Stimulated activated naive B cell treated with anti-CD40 and anti-IgM and Interleukin-4, amounts not matched to agents 10 μg/mL and 1 μg/mL and 100 μg/mL, for 72 hours (primary cell): ENCODE data around the gene IL2RA.
"Not testable (repeated sequence)": the region's sequence is repeated elsewhere in the genome, so short reads cannot be mapped to it uniquely, and the experiment has no call there.

Source experiments
- ATAC-seq, 2 donors: fragments of 150-1000 bp; cut with Tn5 transposase; replicated peaks; 2 replicates each; pipeline ENCODE4 v1.10.0; 2021; ENCODE audit warnings: moderate library complexity in 1 of 2
- DNase-seq: peaks from one replicate; pipeline ENCODE4 v3.0.0; 2021
- H3K27ac Mint-ChIP-seq: one replicate; pipeline ENCODE4 v1.8.0; 2022; ENCODE audit warnings: mild to moderate bottlenecking, mixed read lengths
- H3K27me3 Mint-ChIP-seq, 2 donors: one replicate each; pipeline ENCODE4 v1.8.0; 2022; ENCODE audit warnings: mixed read lengths in 2 of 2
- H3K36me3 Mint-ChIP-seq, 2 donors: one replicate each; pipeline ENCODE4 v1.8.0; 2022; ENCODE audit warnings: mixed read lengths in 2 of 2, mild to moderate bottlenecking in 1 of 2
- H3K4me1 Mint-ChIP-seq, 2 donors: one replicate each; pipeline ENCODE4 v1.8.0; 2022; ENCODE audit warnings: mixed read lengths in 2 of 2, mild to moderate bottlenecking in 1 of 2
- H3K4me3 Mint-ChIP-seq, 2 donors: one replicate each; pipeline ENCODE4 v1.8.0; 2022; ENCODE audit warnings: mild to moderate bottlenecking in 2 of 2, mixed read lengths in 2 of 2, moderate library complexity in 1 of 2
- H3K9me3 Mint-ChIP-seq, 2 donors: one replicate each; pipeline ENCODE4 v1.8.0; 2022; ENCODE audit warnings: mixed read lengths in 2 of 2, mild to moderate bottlenecking in 1 of 2

Gene IL2RA

GRCh38 chr10:6062101-6062771 is at the start of gene IL2RA:
TSS of gene IL2RA (minus strand) at chr10:6062367. CDS start at chr10:6062151, 216 bp downstream.
- no peaks in the 10 kb centered on the region for H3K9me3 Mint-ChIP-seq
- DNase-seq (no peak), ATAC-seq (peak; percentile 60 to 62)
- H3K4me1 Mint-ChIP-seq, result peaks cover 49 to 65% of the 10 kb centered on the region in 2 donors
- peak within 1 kb of the TSS; percentile 85 to 88 for H3K4me3 Mint-ChIP-seq
- H3K27ac Mint-ChIP-seq, result peak within 1 kb of the TSS; percentile 90
- H3K27me3 Mint-ChIP-seq, result no peaks in the 10 kb centered on the region
- peaks cover 4 to 10% of the 10 kb centered on the region in 2 donors for H3K36me3 Mint-ChIP-seq

DNA sequence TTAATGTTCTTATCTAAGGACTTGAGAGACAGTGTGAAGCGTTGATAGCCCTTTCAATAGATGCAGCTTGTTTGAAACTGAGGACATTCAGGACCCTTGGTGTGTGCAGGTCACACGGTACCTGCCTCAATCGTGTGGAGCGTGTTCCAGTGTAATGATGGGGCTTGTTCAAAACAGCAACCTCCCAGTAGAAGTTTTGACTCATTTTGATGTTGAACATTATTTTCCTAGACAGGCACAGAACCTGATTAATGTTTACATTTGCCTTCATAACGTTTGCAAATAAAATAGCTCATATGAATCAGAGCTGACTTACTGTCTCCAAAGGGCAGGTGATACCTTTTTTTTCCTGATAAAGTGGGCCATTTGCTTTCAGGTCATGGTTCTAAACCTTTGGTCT is 48.0 kb upstream of the IL2RA start:
- H3K27me3 Mint-ChIP-seq, result no peaks in the 10 kb centered on the region
- no peak overlapping the region for H3K27ac Mint-ChIP-seq
- ATAC-seq (no peak), DNase-seq (no peak)
- peaks cover 50 to 59% of the 10 kb centered on the region in 2 donors for H3K36me3 Mint-ChIP-seq
- peaks cover 14 to 23% of the 10 kb centered on the region in 2 donors for H3K4me1 Mint-ChIP-seq
- H3K4me3 Mint-ChIP-seq, result no peak overlapping the region
- H3K9me3 Mint-ChIP-seq, result no peaks in the 10 kb centered on the region

GRCh38 chr10:6109444-6109775 is 47.2 kb upstream of the IL2RA start:
- Mint-ChIP-seq H3K4me3 (no peak overlapping the region), H3K27me3 (no peaks in the 10 kb centered on the region), H3K9me3 (no peaks in the 10 kb centered on the region), H3K27ac (no peak overlapping the region), H3K4me1 (peaks cover 11 to 19% of the 10 kb centered on the region in 2 donors), H3K36me3 (peaks cover 51 to 60% of the 10 kb centered on the region in 2 donors)
- ATAC-seq, result no peak
- DNase-seq, result no peak

GRCh38 chr10:6108631-6109443 is 46.7 kb upstream of the IL2RA start:
- Mint-ChIP-seq H3K9me3 (no peaks in the 10 kb centered on the region), H3K4me3 (no peak overlapping the region), H3K36me3 (peaks cover 47 to 58% of the 10 kb centered on the region in 2 donors), H3K4me1 (peaks cover 10 to 17% of the 10 kb centered on the region in 2 donors), H3K27ac (no peak overlapping the region), H3K27me3 (no peaks in the 10 kb centered on the region)
- DNase-seq, result no peak
- ATAC-seq, result peak in 1 of 2 donors; percentile 33

GRCh38 chr10:6108072-6108471 is 45.9 kb upstream of the IL2RA start:
- Mint-ChIP-seq H3K36me3 (peaks cover 45 to 58% of the 10 kb centered on the region in 2 donors), H3K4me3 (no peak overlapping the region), H3K27me3 (no peaks in the 10 kb centered on the region), H3K4me1 (peaks cover 10 to 17% of the 10 kb centered on the region in 2 donors), H3K27ac (no peak overlapping the region), H3K9me3 (no peaks in the 10 kb centered on the region)
- no peak for DNase-seq
- no peak for ATAC-seq

- H3K4me3 Mint-ChIP-seq, H3K27ac Mint-ChIP-seq: not testable (repeated sequence)
Measured at GRCh38 chr10:6107616-6108015, 45.4 kb upstream of the IL2RA start.

GRCh38 chr10:6103591-6103990 is 41.4 kb upstream of the IL2RA start:
- no peaks in the 10 kb centered on the region for H3K9me3 Mint-ChIP-seq
- H3K27me3 Mint-ChIP-seq, result no peaks in the 10 kb centered on the region
- H3K4me1 Mint-ChIP-seq, result peaks cover 10 to 22% of the 10 kb centered on the region in 2 donors
- H3K27ac Mint-ChIP-seq, result no peak overlapping the region
- no peak for ATAC-seq
- DNase-seq, result no peak
- H3K4me3 Mint-ChIP-seq, result no peak overlapping the region
- H3K36me3 Mint-ChIP-seq, result peaks cover 33 to 36% of the 10 kb centered on the region in 2 donors

More at GRCh38 chr10:6107616-6108015, 45.4 kb upstream of the IL2RA start:
- not testable (repeated sequence) for H3K9me3 Mint-ChIP-seq, DNase-seq, H3K27me3 Mint-ChIP-seq, ATAC-seq
- Mint-ChIP-seq H3K4me1 (peaks cover 10 to 19% of the 10 kb centered on the region in 2 donors), H3K36me3 (peaks cover 44 to 56% of the 10 kb centered on the region in 2 donors)

GRCh38 chr10:6102128-6102527 is 40.0 kb upstream of the IL2RA start:
- H3K4me3 Mint-ChIP-seq, result no peak overlapping the region
- no peak for DNase-seq
- H3K27me3 Mint-ChIP-seq, result no peaks in the 10 kb centered on the region
- peaks cover 6 to 24% of the 10 kb centered on the region in 2 donors for H3K4me1 Mint-ChIP-seq
- H3K27ac Mint-ChIP-seq, result no peak overlapping the region
- ATAC-seq, result no peak
- H3K9me3 Mint-ChIP-seq, result no peaks in the 10 kb centered on the region
- H3K36me3 Mint-ChIP-seq, result peaks cover 35 to 40% of the 10 kb centered on the region in 2 donors

DNA sequence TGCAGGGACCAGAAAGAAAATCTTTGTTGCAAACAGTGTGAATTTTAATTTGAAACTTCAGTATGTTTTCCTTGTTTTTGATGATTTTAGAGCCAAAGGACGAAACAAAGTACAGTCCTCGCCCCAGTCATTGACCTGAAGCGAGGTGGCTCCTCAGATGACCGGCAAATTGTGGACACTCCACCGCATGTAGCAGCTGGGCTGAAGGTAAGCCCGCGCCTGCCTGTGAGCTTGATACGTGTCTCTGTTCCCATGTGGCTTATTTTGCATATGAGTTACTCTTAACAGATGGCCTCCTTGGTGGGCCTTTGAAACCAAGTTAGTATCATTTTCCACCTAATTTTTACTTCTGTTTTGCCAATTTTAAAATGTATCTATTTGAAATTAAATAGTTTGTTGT is 39.0 kb upstream of the IL2RA start:
- H3K27me3 Mint-ChIP-seq, result no peaks in the 10 kb centered on the region
- H3K4me1 Mint-ChIP-seq, result peaks cover 8 to 27% of the 10 kb centered on the region in 2 donors
- peaks cover 37 to 43% of the 10 kb centered on the region in 2 donors for H3K36me3 Mint-ChIP-seq
- ATAC-seq, result no peak
- no peak for DNase-seq
- no peak overlapping the region for H3K4me3 Mint-ChIP-seq
- H3K27ac Mint-ChIP-seq, result peak overlapping the region; percentile 56
- H3K9me3 Mint-ChIP-seq, result no peaks in the 10 kb centered on the region

- Mint-ChIP-seq H3K27ac (peak overlapping the region; percentile 48), H3K9me3 (no peaks in the 10 kb centered on the region), H3K36me3 (peaks cover 34 to 43% of the 10 kb centered on the region in 2 donors)
Measured at GRCh38 chr10:6100370-6100769, 38.2 kb upstream of the IL2RA start.

DNA sequence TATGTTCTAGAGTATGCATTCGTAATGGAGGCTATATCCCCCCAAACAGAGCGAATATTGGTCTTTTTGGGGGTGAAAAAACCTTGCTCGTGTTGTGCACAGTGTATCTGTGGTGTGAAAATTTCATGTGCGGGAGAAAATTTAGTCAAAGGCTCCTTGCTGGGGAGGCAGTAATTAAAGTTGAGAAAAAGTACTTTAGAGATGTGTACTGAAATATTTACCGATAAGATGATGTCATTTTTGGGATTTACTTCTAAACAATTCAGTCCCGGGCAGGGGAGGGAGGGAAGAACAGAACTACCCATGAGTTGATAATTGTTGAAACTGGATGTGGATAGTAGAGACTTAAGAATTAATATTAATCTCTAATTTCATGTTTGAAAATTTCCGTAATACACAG is 36.0 kb upstream of the IL2RA start:
- Mint-ChIP-seq H3K27me3 (no peaks in the 10 kb centered on the region), H3K4me1 (peaks cover 19 to 49% of the 10 kb centered on the region in 2 donors), H3K4me3 (no peak overlapping the region), H3K9me3 (no peaks in the 10 kb centered on the region), H3K27ac (no peak overlapping the region), H3K36me3 (peaks cover 37 to 45% of the 10 kb centered on the region in 2 donors)
- no peak for ATAC-seq
- no peak for DNase-seq

More at GRCh38 chr10:6100370-6100769, 38.2 kb upstream of the IL2RA start:
- DNase-seq (no peak), ATAC-seq (no peak)
- Mint-ChIP-seq H3K27me3 (no peaks in the 10 kb centered on the region), H3K4me3 (no peak overlapping the region), H3K4me1 (peaks cover 8 to 29% of the 10 kb centered on the region in 2 donors)

DNA sequence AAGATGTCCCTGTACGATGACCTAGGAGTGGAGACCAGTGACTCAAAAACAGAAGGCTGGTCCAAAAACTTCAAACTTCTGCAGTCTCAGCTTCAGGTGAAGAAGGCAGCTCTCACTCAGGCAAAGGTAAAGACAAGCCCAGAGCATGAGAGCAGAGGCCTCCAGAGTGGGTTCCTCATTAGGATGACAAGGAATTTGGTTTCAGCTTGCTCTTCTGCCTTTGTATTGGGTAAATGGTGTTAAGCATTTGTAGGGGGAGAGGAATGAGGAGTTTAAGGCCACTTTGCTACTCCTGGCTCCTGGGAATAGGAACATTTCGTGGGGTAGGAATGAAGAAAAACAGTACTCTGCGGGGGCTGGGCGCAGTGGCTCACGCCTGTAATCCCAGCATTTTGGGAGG is 34.9 kb upstream of the IL2RA start:
- Mint-ChIP-seq H3K27me3 (no peaks in the 10 kb centered on the region), H3K36me3 (peaks cover 36 to 43% of the 10 kb centered on the region in 2 donors), H3K27ac (no peak overlapping the region), H3K4me1 (peaks cover 24 to 50% of the 10 kb centered on the region in 2 donors), H3K9me3 (no peaks in the 10 kb centered on the region), H3K4me3 (no peak overlapping the region)
- ATAC-seq, result no peak
- DNase-seq, result no peak

DNA sequence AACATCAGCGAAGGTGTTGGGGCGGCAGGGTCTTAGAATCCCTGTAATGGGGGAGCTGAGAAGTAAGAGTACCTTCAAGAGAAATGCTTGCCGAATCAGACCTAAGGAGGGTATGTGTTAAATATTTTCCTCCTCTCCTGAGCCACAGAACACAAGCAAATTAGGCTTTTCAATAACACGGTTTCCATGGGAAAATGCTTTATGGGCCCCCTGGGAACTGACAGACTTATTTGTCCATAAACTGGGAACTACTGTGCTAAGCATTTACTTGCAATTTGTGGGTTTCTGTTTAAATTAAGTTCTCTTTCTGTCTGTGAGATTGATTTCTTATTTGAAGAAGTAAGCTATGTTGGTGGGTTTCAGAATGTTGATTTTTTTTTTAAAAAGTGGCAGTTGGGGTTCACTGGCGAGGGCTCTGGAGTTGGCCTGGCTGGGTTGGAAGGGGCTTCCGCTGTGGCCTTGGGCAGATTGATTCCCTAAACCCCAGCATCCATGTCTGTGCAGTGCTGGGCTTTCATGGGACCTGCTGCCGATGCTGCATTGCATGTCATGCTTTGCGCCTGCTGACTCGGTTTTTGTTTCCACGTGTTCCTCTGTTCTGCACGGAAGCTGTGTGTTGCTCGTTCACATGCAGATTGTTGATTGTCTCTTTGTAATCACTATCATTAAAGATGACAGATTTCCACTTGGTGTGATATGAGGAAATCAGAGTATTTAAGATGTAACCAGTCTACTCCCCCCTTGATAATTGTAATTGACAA is 33.8 kb upstream of the IL2RA start:
- ATAC-seq, result no peak
- H3K4me1 Mint-ChIP-seq, result peaks cover 24 to 60% of the 10 kb centered on the region in 2 donors
- DNase-seq, result no peak

GRCh38 chr10:6092731-6093130 is 30.6 kb upstream of the IL2RA start:
- no peak for DNase-seq
- H3K9me3 Mint-ChIP-seq, result no peaks in the 10 kb centered on the region
- H3K36me3 Mint-ChIP-seq, result peaks cover 20 to 27% of the 10 kb centered on the region in 2 donors
- no peaks in the 10 kb centered on the region for H3K27me3 Mint-ChIP-seq
- H3K27ac Mint-ChIP-seq, result no peak overlapping the region
- ATAC-seq, result no peak
- peaks cover 36 to 72% of the 10 kb centered on the region in 2 donors for H3K4me1 Mint-ChIP-seq
- H3K4me3 Mint-ChIP-seq, result no peak overlapping the region

More for the DNA sequence above, 33.8 kb upstream of the IL2RA start:
- H3K36me3 Mint-ChIP-seq, result peaks cover 32 to 43% of the 10 kb centered on the region in 2 donors
- no peaks in the 10 kb centered on the region for H3K27me3 Mint-ChIP-seq
- no peak overlapping the region for H3K4me3 Mint-ChIP-seq
- no peaks in the 10 kb centered on the region for H3K9me3 Mint-ChIP-seq
- no peak overlapping the region for H3K27ac Mint-ChIP-seq
